IPS-NIHi7 (cell line): ENCODE data around the gene DENND2A.
A peak's percentile ranks its signal among the peaks of the same experiment; 100 is the strongest.
"Not testable (repeated sequence)": the region's sequence is repeated elsewhere in the genome, so short reads cannot be mapped to it uniquely, and the experiment has no call there.

Experiments
- DNase-seq: peaks from one replicate; pipeline ENCODE4 v3.0.0; 2012; ENCODE audit warnings: mixed read lengths; ENCODE audit errors: extremely low spot score

DENND2A gene

GRCh38 chr7:140640727-140641523 is at the start of gene DENND2A:
Gene DENND2A (minus strand): TSS chr7:140640813. CDS start chr7:140602397, 38,416 bp downstream.
- peak; percentile 85 for DNase-seq

GRCh38 chr7:140689199-140690152 is 48.9 kb upstream of the DENND2A start:
- no peak for DNase-seq

GRCh38 chr7:140688341-140688740 is 47.7 kb upstream of the DENND2A start:
- no peak for DNase-seq

GRCh38 chr7:140686921-140687320 is 46.3 kb upstream of the DENND2A start:
- no peak for DNase-seq

- DNase-seq: no peak
Observed at GRCh38 chr7:140685407-140686087, 44.9 kb upstream of the DENND2A start.

- no peak for DNase-seq
Observed at GRCh38 chr7:140684066-140684950, 43.7 kb upstream of the DENND2A start.

GRCh38 chr7:140683657-140684056 is 43.0 kb upstream of the DENND2A start:
- DNase-seq: no peak

GRCh38 chr7:140681766-140682165 is 41.2 kb upstream of the DENND2A start:
- DNase-seq: no peak

GRCh38 chr7:140680886-140681285 is 40.3 kb upstream of the DENND2A start:
- no peak for DNase-seq

- no peak for DNase-seq
Observed at GRCh38 chr7:140679186-140679585, 38.6 kb upstream of the DENND2A start.

- no peak for DNase-seq
Observed at GRCh38 chr7:140678816-140679130, 38.2 kb upstream of the DENND2A start.

GRCh38 chr7:140678081-140678815 is 37.6 kb upstream of the DENND2A start:
- DNase-seq: no peak

GRCh38 chr7:140677496-140677895 is 36.9 kb upstream of the DENND2A start:
- no peak for DNase-seq

- not testable (repeated sequence) for DNase-seq
Observed at GRCh38 chr7:140676956-140677355, 36.3 kb upstream of the DENND2A start.

GRCh38 chr7:140676306-140676705 is 35.7 kb upstream of the DENND2A start:
- no peak for DNase-seq

GRCh38 chr7:140675726-140676125 is 35.1 kb upstream of the DENND2A start:
- no peak for DNase-seq

- DNase-seq: peak; percentile 75
Observed at GRCh38 chr7:140674899-140675701, 34.5 kb upstream of the DENND2A start.

GRCh38 chr7:140674356-140674800 is 33.8 kb upstream of the DENND2A start:
- DNase-seq: no peak

- no peak for DNase-seq
Observed at GRCh38 chr7:140673774-140674155, 33.2 kb upstream of the DENND2A start.
